HL-60/S4 treated with phorbol 12-myristate 13-acetate at 8.2 ng/mL for 4 days and 3 days (cell line): ENCODE results near the gene TXNRD3.
"Not testable (repeated sequence)": the region's sequence is repeated elsewhere in the genome, so short reads cannot be mapped to it uniquely, and the experiment has no call there.

Experiments used
- in situ Hi-C: fragments of 300-500 bp; cut with MboI; formaldehyde crosslinking; loops from 2 replicates; pipeline ENCODE4 v1.15.0; 2022; ENCODE audit warnings: low sequenced_read_pairs

TXNRD3 gene

GRCh38 chr3:126656371-126657134 lies 1.6 kb upstream of the TXNRD3 start:
- in situ Hi-C loops = no loop called here

- in situ Hi-C loops = no loop called here
Observed at GRCh38 chr3:126655887-126656286, 963 bp upstream of the TXNRD3 start.

- in situ Hi-C loops = no loop called here
Observed at GRCh38 chr3:126649556-126650092, 5.3 kb downstream of the TXNRD3 start.

GRCh38 chr3:126646674-126647073 lies 8.2 kb downstream of the TXNRD3 start:
- in situ Hi-C loops = no loop called here

GRCh38 chr3:126644615-126645014 lies 10.3 kb downstream of the TXNRD3 start:
- in situ Hi-C loops = no loop called here

- in situ Hi-C loops = no loop called here
Observed at GRCh38 chr3:126638790-126639189, 16.1 kb downstream of the TXNRD3 start.

DNA sequence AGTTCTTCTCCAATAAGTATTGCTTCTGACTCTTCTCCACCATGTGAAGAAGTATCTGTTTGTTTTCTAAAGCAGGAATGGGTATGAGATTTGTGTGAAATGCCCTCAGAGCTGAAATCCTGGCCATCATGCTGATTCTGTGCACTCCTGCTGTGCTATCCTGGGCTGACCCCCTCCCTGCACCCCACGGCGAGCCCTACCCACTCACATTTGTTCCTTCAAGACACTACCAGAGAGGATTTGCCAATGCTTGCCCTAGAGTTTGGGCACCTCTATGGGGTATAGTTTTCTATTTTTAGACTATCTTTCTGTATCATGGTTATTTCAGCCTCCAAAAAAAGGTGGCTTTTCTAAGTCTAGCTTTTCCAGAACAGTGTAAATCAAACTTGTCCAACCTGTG lies 18.5 kb downstream of the TXNRD3 start:
- in situ Hi-C loops = no loop called here

DNA sequence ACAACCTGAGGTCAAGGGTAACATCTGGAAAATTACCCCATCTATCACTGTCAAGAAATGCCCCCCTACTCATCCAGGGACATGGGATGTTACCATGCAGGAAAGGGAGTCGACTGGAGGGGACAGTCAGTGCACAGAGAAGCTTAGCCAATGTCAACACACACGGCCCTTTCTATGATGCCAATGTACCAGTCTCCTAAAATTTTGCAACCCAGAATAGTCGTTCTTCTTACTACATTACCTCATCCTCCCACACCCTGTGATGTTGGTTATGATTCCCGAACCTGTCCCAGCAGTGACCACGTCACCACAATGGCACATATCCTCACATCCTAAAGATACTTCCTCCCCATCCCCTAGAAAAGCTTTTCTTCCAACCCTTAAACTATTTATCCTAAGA lies 20.1 kb downstream of the TXNRD3 start:
- in situ Hi-C loops = no loop called here

DNA sequence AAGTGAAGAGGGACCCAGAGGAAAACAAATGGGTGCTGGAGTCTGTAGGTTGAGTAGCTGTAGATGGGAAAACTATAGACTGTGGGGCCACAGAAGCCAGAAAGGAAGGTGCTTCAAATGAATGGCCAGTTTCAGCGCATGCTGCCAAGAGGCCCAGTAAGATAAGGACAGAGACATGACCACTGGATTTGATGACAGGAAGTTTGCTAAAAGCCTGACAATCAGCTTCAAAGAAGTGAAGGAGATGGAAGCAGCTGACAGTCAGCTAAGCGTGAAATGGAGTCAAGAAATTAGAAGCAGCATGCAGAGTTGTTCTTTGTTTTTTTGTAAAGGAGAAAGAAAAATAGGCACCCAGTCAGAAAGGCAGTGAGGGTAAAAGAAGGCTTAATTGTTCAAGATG lies 24.9 kb downstream of the TXNRD3 start:
- in situ Hi-C loops = no loop called here

- in situ Hi-C loops = not testable (repeated sequence)
Observed at GRCh38 chr3:126625735-126626134, 29.2 kb downstream of the TXNRD3 start.

GRCh38 chr3:126622694-126623093 lies 32.2 kb downstream of the TXNRD3 start:
- in situ Hi-C loops = no loop called here

DNA sequence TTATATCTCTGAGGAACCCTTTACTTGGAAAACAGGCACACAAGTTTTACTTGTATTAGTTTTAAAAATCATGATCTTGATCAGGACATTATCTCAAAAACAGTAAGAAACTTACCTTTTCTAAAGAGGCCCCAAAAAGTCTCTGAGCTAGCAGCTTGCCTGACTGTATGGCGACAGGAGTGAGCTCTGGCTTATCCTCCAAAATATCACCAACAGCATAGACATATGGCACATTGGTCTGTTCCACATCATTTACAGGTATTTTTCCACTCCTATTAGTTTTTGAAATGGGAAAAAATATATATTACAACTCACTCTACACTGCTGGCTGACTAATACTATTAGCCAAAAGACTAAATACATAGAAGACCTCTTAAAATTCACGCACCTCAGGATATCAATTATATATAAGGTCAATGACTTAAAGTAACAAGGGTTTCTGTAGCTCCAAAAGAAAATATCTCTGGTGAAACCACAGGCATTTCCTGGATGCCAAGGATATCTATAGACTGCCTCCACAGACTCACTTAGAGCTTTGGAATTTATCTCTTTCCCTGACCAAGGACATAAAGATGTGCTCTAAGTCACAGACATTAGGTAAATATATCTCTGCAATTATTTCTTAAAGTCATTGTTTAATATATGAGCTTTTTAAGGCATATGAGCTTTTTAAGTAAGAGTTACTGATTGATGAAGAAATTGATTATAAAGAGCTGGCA lies 33.1 kb downstream of the TXNRD3 start:
- in situ Hi-C loops = no loop called here

GRCh38 chr3:126621171-126621570 lies 33.8 kb downstream of the TXNRD3 start:
- in situ Hi-C loops = no loop called here

DNA sequence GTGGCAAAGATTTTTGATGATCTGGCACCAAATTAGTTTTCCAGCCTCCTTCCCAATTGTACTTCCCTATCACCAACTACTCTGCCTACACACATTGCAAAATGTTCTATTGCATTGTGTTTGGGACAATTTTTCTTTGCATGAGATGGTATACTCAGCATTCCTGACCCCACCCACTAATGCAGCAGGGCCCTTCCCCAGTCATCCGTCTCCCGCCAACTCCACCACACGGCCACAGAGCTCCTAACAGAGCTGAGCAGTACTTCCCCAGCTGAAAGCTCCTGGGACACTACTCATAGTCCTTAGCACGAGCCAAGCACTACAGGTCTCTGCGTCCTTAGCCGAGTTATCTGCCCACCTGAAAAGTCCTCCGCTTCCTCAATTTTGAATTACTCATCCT lies 34.2 kb downstream of the TXNRD3 start:
- in situ Hi-C loops = no loop called here

DNA sequence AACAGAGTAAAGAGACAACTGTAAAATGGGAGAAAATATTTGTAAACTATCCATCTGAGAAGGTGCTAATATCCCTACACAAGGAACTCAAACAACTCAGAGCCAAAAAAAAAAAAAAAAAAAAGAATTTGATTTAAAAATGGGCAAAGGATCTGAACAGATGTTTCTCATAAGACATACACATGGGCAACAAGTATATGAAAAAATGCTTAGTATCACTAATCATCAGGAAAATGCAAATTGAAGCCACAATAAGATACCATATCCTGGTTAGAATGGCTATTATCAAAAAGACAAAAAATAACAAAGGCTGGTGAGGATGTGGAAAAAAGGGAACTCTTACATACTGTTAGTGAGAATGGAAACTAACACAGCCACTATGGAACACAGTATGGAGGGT lies 36.2 kb downstream of the TXNRD3 start:
- in situ Hi-C loops = no loop called here

- in situ Hi-C loops = no loop called here
Observed at GRCh38 chr3:126618021-126618420, 36.9 kb downstream of the TXNRD3 start.

DNA sequence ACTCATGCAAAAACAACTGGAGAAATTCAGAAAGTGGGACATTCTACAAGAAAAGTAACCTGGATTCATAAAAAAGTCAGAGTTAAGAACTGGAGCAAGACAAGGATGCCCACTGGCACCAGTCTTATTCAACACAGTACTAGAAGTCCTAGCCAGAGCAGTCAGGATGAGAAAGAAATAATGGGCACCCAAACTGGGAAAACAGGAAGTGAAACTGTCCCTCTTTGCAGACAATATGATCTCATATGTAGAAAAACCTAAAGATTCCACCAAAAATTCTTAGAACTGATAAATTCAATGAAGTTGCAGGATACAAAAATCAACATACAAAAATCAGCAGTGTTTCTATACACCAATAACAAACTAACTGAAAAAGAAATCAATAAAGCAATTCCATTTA lies 37.4 kb downstream of the TXNRD3 start:
- in situ Hi-C loops = no loop called here

- in situ Hi-C loops = no loop called here
Observed at GRCh38 chr3:126616931-126617330, 38.0 kb downstream of the TXNRD3 start.

DNA sequence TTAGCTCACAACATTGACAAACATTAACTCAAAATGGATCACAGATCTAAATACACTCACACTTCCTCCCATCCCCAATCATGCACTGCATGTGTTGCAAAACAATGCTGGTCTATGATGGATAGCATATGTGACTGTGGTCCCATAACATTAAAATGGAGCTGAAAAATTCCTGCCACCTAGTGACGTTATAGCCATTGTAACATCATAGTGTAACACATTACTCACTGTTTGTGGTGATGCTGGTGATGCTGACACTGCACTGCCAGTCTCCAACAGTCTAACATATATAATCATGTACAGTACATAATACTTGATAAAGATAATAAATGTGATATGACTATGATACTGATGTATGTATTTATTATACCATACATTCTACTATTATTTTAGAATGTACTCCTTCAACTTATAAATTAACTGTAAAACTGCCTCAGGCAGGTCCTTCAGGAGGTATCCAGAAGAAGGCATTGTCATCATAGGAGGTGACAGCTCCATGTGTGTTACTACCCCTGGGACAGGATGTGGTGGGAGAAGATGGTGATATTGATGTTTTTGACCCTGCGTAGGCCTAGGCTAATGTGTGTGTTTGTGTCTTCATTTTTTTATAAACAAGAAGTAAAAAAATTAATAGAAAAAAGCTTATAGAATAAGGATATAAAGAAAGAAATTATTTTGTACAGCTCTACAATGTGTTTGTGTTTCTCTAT lies 41.3 kb downstream of the TXNRD3 start:
- in situ Hi-C loops = no loop called here

DNA sequence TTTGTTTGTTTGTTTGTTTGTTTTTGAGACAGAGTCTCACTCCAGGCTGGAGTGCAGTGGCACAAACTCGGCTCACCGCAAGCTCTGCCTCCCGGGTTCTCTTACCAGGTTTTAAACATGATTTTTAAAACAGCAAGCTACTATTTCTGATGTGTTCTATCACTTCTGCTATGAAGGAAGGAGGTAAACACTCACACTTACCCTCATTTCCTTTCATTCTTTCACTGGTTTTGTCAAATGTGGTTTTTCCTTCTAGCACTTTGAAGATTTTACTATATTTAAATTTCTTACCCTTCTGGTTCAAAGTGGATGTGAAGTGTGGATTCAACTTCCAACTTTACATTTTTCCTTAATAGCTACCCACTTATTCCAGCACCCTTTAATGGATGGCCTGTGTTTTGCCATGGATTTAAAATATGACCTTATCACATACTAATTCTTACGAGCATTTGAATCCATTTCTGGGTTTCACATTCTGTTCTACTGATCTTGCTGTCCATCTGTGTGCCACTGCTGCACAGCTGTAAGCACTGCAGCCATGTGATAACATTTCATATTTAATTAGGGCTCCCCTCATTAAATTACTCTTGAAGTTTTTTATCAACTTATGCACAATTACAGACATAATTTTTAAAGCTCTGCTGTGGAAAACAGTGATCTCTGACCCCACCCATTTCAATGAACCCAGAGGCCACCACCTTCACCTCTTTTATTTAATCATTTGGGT lies 42.3 kb downstream of the TXNRD3 start:
- in situ Hi-C loops = no loop called here

DNA sequence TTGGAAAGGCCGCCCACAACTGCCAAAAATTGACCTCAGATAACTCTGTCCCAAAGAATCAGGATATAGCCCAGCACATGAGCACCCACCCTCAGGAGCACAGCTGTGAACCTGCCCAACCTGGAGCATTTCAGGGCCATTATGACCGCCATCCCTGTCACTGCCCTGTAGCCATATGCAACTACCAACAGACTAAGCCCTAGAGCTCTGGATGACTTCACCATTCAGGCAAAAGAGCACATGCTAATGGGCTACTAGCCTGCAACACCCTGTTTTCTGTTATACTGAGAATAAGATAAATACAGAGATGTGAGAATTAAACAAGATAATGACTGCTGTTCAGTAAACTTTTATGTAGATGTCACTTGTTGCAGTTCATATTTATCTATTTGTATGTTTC lies 45.0 kb downstream of the TXNRD3 start:
- in situ Hi-C loops = no loop called here
